NT2/D1 (cell line): ENCODE measurements around the gene PLBD2.

Experiments
- YY1 ChIP-seq: IDR thresholded peaks from 2 replicates; pipeline ENCODE4 v1.6.1; 2011; ENCODE audit not compliant: insufficient read length, insufficient read depth
- ZNF274 ChIP-seq: IDR thresholded peaks from 2 replicates; pipeline ENCODE4 v1.6.1; 2011; ENCODE audit warnings: mild to moderate bottlenecking, low read depth, low read length

- no peak for TF ChIP-seq YY1
- no peak for TF ChIP-seq ZNF274
These were observed 70.1 kb downstream of the PLBD2 start for GRCh38 chr12:113428482-113428881.
